CD4-positive, alpha-beta T cell treated with Interleukin-10 for 1 hour (primary cell): ENCODE results near the gene ANKRD36B.
A peak's percentile ranks its signal among the peaks of the same experiment; 100 is the strongest.
"Not testable (repeated sequence)": the region's sequence is repeated elsewhere in the genome, so short reads cannot be mapped to it uniquely, and the experiment has no call there.

Source experiments
- DNase-seq: peaks from one replicate; pipeline ENCODE4 v3.0.0-alpha.2; 2020

ANKRD36B gene

DNA sequence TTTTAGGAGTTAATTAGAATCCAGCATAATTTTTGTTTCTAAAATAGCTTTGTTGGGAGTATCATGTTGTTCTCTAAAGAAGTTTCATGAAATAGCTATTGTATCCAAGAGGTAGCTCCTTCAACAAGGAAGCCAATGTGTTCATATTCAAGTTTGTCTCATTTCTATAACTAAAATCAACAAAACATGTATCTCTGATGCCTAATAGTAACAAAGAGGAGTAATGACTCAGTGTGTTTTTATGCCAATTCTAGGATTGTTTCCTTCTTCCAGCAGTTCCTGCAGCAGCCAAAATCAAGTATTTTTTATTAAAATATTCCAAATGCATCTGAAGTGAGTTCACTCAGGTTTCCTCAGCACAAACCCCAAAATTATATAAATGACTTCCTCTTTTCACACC, 41.1 kb downstream of the ANKRD36B start:
- DNase-seq = not testable (repeated sequence)

DNA sequence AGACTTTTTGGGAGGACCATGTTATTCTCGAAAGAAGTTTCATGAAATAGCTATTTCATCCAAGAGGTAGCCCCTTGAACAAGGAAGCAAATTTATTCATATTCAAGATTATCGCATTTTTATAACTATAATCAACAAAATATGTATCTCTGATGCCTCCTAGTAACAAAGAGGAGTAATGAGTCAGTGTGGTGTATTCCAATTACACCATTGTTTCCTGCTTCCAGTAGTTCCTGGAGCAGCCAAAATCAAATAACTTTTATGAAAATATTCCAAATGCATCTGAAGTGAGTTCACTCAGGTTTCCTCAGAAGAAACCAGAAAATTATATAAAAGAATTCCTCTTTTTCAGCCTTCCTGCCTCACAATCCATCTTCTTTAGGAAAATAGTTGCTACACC, 43.0 kb downstream of the ANKRD36B start:
- DNase-seq = no peak

DNA sequence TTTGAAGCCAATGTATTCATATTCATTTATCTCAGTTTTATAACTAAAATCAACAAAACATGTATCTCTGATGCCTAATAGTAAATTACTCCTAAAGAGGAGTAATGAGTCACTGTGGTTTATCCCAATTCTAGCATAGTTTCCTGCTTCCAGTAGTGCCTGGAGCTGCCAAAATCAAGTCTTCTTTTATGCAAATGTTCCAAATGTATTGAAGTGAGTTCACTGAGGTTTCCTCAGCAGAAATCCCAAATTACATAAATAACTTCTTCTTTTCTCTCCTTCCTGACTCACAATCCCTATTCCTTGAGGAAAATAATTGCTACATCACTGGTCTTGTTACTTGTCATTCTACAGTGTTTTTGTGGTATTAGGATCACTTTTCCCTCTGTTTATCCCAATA, 44.8 kb downstream of the ANKRD36B start:
- DNase-seq = not testable (repeated sequence)

DNA sequence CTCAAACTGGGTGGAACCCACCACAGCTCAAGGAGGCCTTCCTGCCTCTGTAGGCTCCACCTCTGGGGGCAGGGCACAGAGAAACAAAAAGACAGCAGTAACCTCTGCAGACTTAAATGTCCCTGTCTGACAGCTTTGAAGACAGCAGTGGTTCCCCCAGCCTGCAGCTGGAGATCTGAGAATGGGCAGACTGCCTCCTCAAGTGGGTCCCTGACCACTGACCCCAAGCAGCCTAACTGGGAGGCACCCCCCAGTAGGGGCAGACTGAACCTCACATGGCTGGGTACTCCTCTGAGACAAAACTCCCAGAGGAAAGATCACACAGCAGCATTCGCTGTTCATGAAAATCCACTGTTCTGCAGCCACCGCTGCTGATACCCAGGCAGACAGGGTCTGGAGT, 63.8 kb downstream of the ANKRD36B start:
- not testable (repeated sequence) for DNase-seq

DNA sequence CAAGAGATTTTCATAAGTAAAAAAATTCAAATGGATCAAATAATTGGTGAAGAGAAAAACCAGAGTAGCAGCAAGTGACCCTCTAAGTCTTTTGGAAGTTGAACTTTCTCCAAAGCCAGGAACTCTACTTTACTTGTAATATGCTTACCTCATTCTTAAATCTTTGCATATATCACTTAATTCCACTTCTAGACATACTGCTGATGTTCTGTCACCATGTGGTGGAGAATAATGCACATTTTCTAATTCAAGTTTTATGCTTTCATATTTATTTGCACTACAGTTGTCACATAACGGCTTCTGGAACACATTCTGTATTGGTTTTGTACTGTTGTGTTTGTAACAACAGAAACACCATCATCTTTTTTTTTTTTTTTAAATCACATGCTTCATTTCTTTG, 65.9 kb downstream of the ANKRD36B start:
- not testable (repeated sequence) for DNase-seq

DNA sequence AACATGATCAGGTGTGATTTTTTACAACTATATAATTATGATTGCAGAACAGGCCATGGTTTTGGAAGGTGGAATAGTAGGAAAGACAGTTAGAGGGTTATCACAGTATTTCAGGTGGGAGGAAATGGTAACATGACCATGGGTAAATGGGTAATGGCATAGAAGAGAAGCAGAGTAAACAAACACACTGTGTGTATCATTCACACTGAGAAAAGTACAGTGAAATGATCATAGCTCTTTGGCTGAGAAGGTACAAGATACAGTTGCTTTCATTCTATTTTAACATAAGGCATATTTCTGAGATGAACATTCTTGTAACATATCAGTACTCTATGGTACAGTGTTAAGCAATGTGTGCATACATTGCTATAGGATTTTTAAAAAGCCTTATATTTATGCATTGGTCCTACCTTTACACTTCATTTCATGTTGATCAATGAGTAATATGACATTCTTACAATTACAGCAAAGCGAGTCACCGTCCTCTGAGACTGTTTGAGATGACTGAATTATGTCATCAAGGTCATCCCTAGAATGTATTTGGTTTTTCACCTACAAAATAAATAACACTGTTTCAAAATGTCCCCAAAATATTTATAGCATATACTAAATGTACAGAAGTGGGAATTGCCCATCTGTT, 66.6 kb downstream of the ANKRD36B start:
- not testable (repeated sequence) for DNase-seq

DNA sequence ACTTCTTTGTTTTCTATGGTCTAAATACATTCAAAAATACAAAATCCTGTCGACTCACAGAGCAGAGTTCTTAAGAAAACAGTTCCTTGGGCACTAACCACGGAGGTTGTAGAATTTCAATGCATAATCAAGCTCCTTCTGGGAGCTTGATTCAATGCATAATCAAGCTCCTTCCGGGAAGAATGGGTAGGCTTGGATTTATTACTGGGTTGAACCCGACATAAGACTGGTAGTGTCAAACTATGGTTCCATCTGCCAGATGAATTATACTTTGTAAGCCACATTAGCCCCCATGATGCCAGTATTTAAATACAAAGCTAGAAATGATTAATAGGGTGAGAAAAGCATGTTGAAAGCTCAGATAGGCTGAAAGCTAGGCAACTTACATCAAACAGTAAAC, 94.0 kb downstream of the ANKRD36B start:
- not testable (repeated sequence) for DNase-seq

DNA sequence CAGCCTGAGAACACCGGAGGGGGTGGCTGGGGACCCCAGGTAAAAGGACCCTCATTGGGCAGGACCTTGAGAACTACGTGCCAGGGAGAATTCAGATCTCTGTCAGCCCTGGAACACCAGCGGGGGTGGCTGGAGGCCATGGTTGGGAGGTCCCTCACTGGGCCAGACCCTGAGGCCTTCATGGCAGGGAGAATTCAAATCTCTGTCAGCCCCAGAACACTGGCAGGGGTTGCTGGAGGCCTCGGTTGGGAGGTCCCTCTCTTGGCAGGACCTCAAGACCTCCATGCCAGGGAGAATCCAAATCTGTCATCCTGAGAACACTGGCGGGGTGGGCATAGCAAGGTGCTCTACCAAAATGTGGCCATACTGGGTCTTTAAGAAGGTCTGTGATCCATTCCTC, 99.5 kb downstream of the ANKRD36B start:
- DNase-seq = peak; percentile 0
